ENCODE measurements around the gene CFAP299. TPM values are rescaled to one million over a fixed set of nuclear protein-coding genes. Genes with fewer than 3 reads are reported as not detected.

Gene CFAP299
- total RNA-seq, 2 experiments from 2014 or later, result 0.63 to 3.7 TPM

- no peak for TF ChIP-seq EZH2phosphoT487 (IDR thresholded peaks at IDR 0.05; ENCODE audit: borderline replicate concordance, low read depth, low read length)
- no peak for TF ChIP-seq CTCF (conservative IDR thresholded peaks at IDR 0.05; ENCODE audit: low read length)
- Histone ChIP-seq H3K79me2 (ENCODE audit: insufficient read depth, low read depth, low read length) (no peaks in the 10 kb centered on the region), H3K4me1 (ENCODE audit: insufficient read depth, low read length, poor library complexity, severe bottlenecking) (no peaks in the 10 kb centered on the region), H3K4me3 (ENCODE audit: low read depth, low read length, poor library complexity, severe bottlenecking) (no peak overlapping the region), H3K27ac (ENCODE audit: low read depth, low read length, poor library complexity, severe bottlenecking) (no peak overlapping the region), H3K9me3 (ENCODE audit: low read length) (no peaks in the 10 kb centered on the region), H3K9me2 (ENCODE audit: insufficient read depth, low read length) (no peaks in the 10 kb centered on the region), H3K36me3 (ENCODE audit: insufficient read depth, low read length) (no peaks in the 10 kb centered on the region), H4K20me1 (ENCODE audit: insufficient read depth, low read length) (no peaks in the 10 kb centered on the region), H2AFZ (ENCODE audit: low read length) (no peak overlapping the region), H3K4me2 (ENCODE audit: low read length) (no peak overlapping the region)
- no TSS peak for BruUV-seq (replicated peaks)
- intact Hi-C loops (cut with micrococcal nuclease; ENCODE audit: unreplicated experiment), result no loop called here
- CTCF ChIA-PET (ENCODE audit: unreplicated experiment), result no interaction called here
- POLR2A ChIA-PET, result interaction anchor here (1.1 kb wide), 1 partner anchor 29 kb away, joined by 3 read pairs; no protein-coding TSS in a partner anchor
- DNase-seq (ENCODE audit: low spot score), result no peak
Measured at GRCh38 chr4:80413086-80413485, 77.6 kb downstream of the CFAP299 start.

DNA sequence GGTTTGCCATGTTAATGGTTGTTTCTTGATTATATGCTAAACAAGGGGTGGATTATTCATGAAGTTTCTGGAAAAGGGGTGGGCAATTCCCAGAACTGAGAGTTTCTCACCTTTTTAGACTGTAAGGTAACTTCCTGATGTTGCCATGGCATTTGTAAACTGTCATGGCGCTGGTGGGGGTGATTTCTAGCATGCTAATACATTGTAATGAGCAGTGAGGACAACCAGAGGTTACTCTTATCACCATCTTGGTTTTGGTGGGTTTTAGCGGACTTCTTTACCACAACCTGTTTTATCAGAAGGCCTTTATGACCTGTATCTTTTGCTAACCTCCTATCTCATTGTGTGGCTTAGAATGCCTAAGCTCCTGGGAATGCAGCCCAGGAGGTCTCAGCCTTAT lies 81.5 kb downstream of the CFAP299 start:
- Histone ChIP-seq H3K4me3 (ENCODE audit: low read depth, low read length, poor library complexity, severe bottlenecking) (no peak overlapping the region), H3K27ac (ENCODE audit: low read depth, low read length, poor library complexity, severe bottlenecking) (no peak overlapping the region), H3K79me2 (ENCODE audit: insufficient read depth, low read depth, low read length) (no peaks in the 10 kb centered on the region), H3K9me2 (ENCODE audit: insufficient read depth, low read length) (no peaks in the 10 kb centered on the region), H2AFZ (ENCODE audit: low read length) (no peak overlapping the region), H3K9me3 (ENCODE audit: low read length) (no peaks in the 10 kb centered on the region), H3K36me3 (ENCODE audit: insufficient read depth, low read length) (no peaks in the 10 kb centered on the region), H3K4me2 (ENCODE audit: low read length) (no peak overlapping the region), H4K20me1 (ENCODE audit: insufficient read depth, low read length) (no peaks in the 10 kb centered on the region), H3K4me1 (ENCODE audit: insufficient read depth, low read length, poor library complexity, severe bottlenecking) (peaks cover 13% of the 10 kb centered on the region)
- POLR2A ChIA-PET, result interaction anchor here (1.5 to 1.6 kb wide), 2 partner anchors 27 to 53 kb away, joined by 4 to 5 read pairs; no protein-coding TSS in a partner anchor
- TF ChIP-seq EZH2phosphoT487 (IDR thresholded peaks at IDR 0.05; ENCODE audit: borderline replicate concordance, low read depth, low read length), result no peak
- no peak for TF ChIP-seq CTCF (conservative IDR thresholded peaks at IDR 0.05; ENCODE audit: low read length)
- CTCF ChIA-PET (ENCODE audit: unreplicated experiment), result no interaction called here
- no peak for DNase-seq (ENCODE audit: low spot score)
- intact Hi-C loops (cut with micrococcal nuclease; ENCODE audit: unreplicated experiment), result no loop called here
- no TSS peak for BruUV-seq (replicated peaks)

- ChIA-PET CTCF (ENCODE audit: unreplicated experiment) (no interaction called here), POLR2A (no interaction called here)
- Histone ChIP-seq H3K4me3 (ENCODE audit: low read depth, low read length, poor library complexity, severe bottlenecking) (no peak overlapping the region), H3K9me3 (ENCODE audit: low read length) (no peaks in the 10 kb centered on the region), H3K4me1 (ENCODE audit: insufficient read depth, low read length, poor library complexity, severe bottlenecking) (peaks cover 13% of the 10 kb centered on the region), H3K79me2 (ENCODE audit: insufficient read depth, low read depth, low read length) (no peaks in the 10 kb centered on the region), H4K20me1 (ENCODE audit: insufficient read depth, low read length) (no peaks in the 10 kb centered on the region), H3K27ac (ENCODE audit: low read depth, low read length, poor library complexity, severe bottlenecking) (no peak overlapping the region), H2AFZ (ENCODE audit: low read length) (no peak overlapping the region), H3K36me3 (ENCODE audit: insufficient read depth, low read length) (no peaks in the 10 kb centered on the region), H3K4me2 (ENCODE audit: low read length) (no peak overlapping the region), H3K9me2 (ENCODE audit: insufficient read depth, low read length) (no peaks in the 10 kb centered on the region)
- DNase-seq (ENCODE audit: low spot score), result no peak
- TF ChIP-seq CTCF (conservative IDR thresholded peaks at IDR 0.05; ENCODE audit: low read length), result no peak
- no peak for TF ChIP-seq EZH2phosphoT487 (IDR thresholded peaks at IDR 0.05; ENCODE audit: borderline replicate concordance, low read depth, low read length)
- no TSS peak for BruUV-seq (replicated peaks)
- intact Hi-C loops (cut with micrococcal nuclease; ENCODE audit: unreplicated experiment), result no loop called here
Measured at GRCh38 chr4:80419946-80420345, 84.4 kb downstream of the CFAP299 start.
